Measurements from ENCODE around the gene ELAC1. TPM values are rescaled to one million over a fixed set of nuclear protein-coding genes. Genes with fewer than 3 reads are reported as not detected.

ELAC1 gene
- total RNA-seq, 1 experiment from 2014 or later, result 4.0 TPM

GRCh38 chr18:51020536-51020935 is 52.7 kb downstream of the ELAC1 start (continued):
- TF ChIP-seq AR (CRISPR knock-in tag; IDR thresholded peaks at IDR 0.05) (no peak), CDX4 (CRISPR knock-in tag; IDR thresholded peaks at IDR 0.05; ENCODE audit: borderline replicate concordance) (no peak), HMGXB4 (CRISPR knock-in tag; IDR thresholded peaks at IDR 0.05) (no peak), SP1 (CRISPR knock-in tag; conservative IDR thresholded peaks at IDR 0.05) (no peak)

- CTCF ChIA-PET, result no interaction called here
- peaks cover 6% of the 10 kb centered on the region for H3K9me3 Mint-ChIP-seq
- H3K27ac Mint-ChIP-seq, result no peak overlapping the region
- H3K4me3 Mint-ChIP-seq, result no peak overlapping the region
- peaks cover 13% of the 10 kb centered on the region for H3K4me1 Mint-ChIP-seq
- H3K36me3 Mint-ChIP-seq, result peaks cover 6% of the 10 kb centered on the region
- DNase-seq (ENCODE audit: low spot score), result no peak
- no peak for ATAC-seq
- H3K27me3 Mint-ChIP-seq (ENCODE audit: low read depth), result no peaks in the 10 kb centered on the region
- POLR2A ChIA-PET, result interaction anchor here (1.2 kb wide), 1 partner anchor 9 kb away, joined by 3 read pairs; the partner anchor contains the start of gene SMAD4
- TF ChIP-seq ZMAT4 (CRISPR knock-in tag; IDR thresholded peaks at IDR 0.05), result no peak
- TF ChIP-seq HMGXB4 (CRISPR knock-in tag; IDR thresholded peaks at IDR 0.05), result no peak
- no peak for TF ChIP-seq RELA (CRISPR knock-in tag; IDR thresholded peaks at IDR 0.05; ENCODE audit: borderline replicate concordance)
- TF ChIP-seq ZNF263 (CRISPR knock-in tag; IDR thresholded peaks at IDR 0.05; ENCODE audit: low read depth), result no peak
- TF ChIP-seq ZNF317 (CRISPR knock-in tag; IDR thresholded peaks at IDR 0.05; ENCODE audit: borderline replicate concordance, low read depth), result no peak
- no peak for TF ChIP-seq ETV6 (CRISPR knock-in tag; IDR thresholded peaks at IDR 0.05)
- no peak for TF ChIP-seq CDX4 (CRISPR knock-in tag; IDR thresholded peaks at IDR 0.05; ENCODE audit: borderline replicate concordance)
- no peak for TF ChIP-seq SMAD4 (CRISPR knock-in tag; IDR thresholded peaks at IDR 0.05)
These were observed 53.6 kb downstream of the ELAC1 start for GRCh38 chr18:51021226-51021965.

- H3K36me3 Mint-ChIP-seq, result peaks cover 6% of the 10 kb centered on the region
- CTCF ChIA-PET, result no interaction called here
- ATAC-seq, result no peak
- POLR2A ChIA-PET, result no interaction called here
- no peak overlapping the region for H3K4me3 Mint-ChIP-seq
- H3K4me1 Mint-ChIP-seq, result peaks cover 26% of the 10 kb centered on the region
- H3K27ac Mint-ChIP-seq, result no peak overlapping the region
- no peaks in the 10 kb centered on the region for H3K27me3 Mint-ChIP-seq (ENCODE audit: low read depth)
- peaks cover 6% of the 10 kb centered on the region for H3K9me3 Mint-ChIP-seq
- DNase-seq (ENCODE audit: low spot score), result no peak
- TF ChIP-seq GABPB1 (CRISPR knock-in tag; IDR thresholded peaks at IDR 0.05) (no peak), OVOL2 (CRISPR knock-in tag; IDR thresholded peaks at IDR 0.05; ENCODE audit: borderline replicate concordance) (no peak), PREB (CRISPR knock-in tag; IDR thresholded peaks at IDR 0.05; ENCODE audit: borderline replicate concordance) (no peak), NFYB (CRISPR knock-in tag; conservative IDR thresholded peaks at IDR 0.05; ENCODE audit: low read depth) (no peak), AR (CRISPR knock-in tag; IDR thresholded peaks at IDR 0.05) (no peak), USF2 (CRISPR knock-in tag; IDR thresholded peaks at IDR 0.05) (no peak)
These were observed 57.7 kb downstream of the ELAC1 start for GRCh38 chr18:51025512-51025911.
